ENCODE data around the gene GPC6.

DNA sequence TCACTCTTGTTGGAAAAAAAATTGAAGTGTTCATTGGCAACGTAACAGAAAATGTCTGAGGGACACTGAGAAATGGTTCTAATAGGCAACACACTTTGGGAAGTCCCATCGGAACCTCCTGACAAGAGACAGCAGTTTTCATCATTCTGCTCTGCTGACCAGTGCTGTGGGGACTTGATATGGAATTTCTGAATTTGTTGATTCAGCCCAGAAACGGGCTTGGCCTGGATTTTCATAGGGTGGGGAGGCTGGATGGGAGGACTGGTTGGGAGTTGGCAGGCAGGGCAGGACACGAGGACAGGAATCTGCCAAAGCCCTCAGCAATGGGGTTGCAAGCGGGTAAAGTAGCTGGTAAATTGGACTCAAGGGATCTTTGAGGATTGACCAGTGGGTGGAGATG lies 1156.4 kb downstream of the GPC6 start:
- TF ChIP-seq CHD2 (IDR thresholded peaks at IDR 0.05; ENCODE audit: low read length, partially characterized antibody): no peak
- no peak for TF ChIP-seq TAF1 (IDR thresholded peaks at IDR 0.05; ENCODE audit: borderline replicate concordance, low read depth, low read length)
- TF ChIP-seq, protein P1, sequence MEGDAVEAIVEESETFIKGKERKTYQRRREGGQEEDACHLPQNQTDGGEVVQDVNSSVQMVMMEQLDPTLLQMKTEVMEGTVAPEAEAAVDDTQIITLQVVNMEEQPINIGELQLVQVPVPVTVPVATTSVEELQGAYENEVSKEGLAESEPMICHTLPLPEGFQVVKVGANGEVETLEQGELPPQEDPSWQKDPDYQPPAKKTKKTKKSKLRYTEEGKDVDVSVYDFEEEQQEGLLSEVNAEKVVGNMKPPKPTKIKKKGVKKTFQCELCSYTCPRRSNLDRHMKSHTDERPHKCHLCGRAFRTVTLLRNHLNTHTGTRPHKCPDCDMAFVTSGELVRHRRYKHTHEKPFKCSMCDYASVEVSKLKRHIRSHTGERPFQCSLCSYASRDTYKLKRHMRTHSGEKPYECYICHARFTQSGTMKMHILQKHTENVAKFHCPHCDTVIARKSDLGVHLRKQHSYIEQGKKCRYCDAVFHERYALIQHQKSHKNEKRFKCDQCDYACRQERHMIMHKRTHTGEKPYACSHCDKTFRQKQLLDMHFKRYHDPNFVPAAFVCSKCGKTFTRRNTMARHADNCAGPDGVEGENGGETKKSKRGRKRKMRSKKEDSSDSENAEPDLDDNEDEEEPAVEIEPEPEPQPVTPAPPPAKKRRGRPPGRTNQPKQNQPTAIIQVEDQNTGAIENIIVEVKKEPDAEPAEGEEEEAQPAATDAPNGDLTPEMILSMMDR (IDR thresholded peaks at IDR 0.05): no peak
- TF ChIP-seq, protein P2, sequence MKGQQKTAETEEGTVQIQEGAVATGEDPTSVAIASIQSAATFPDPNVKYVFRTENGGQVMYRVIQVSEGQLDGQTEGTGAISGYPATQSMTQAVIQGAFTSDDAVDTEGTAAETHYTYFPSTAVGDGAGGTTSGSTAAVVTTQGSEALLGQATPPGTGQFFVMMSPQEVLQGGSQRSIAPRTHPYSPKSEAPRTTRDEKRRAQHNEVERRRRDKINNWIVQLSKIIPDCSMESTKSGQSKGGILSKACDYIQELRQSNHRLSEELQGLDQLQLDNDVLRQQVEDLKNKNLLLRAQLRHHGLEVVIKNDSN (IDR thresholded peaks at IDR 0.05; ENCODE audit: borderline replicate concordance, low read depth): no peak
- TF ChIP-seq MXI1 (IDR thresholded peaks at IDR 0.05; ENCODE audit: low read depth, low read length): no peak
- TF ChIP-seq EP300 (IDR thresholded peaks at IDR 0.05; ENCODE audit: borderline replicate concordance in 1 of 2, low read depth in 1 of 2, low read length in 1 of 2): no peak
- TF ChIP-seq, protein P3, sequence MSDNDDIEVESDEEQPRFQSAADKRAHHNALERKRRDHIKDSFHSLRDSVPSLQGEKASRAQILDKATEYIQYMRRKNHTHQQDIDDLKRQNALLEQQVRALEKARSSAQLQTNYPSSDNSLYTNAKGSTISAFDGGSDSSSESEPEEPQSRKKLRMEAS (IDR thresholded peaks at IDR 0.05; ENCODE audit: low read depth): no peak
